NCI-H748 (cell line): ENCODE measurements around the gene EXOC4.
"Not testable (repeated sequence)": the region's sequence is repeated elsewhere in the genome, so short reads cannot be mapped to it uniquely, and the experiment has no call there.

ENCODE experiments used
- DNase-seq: peaks from one replicate; lab custom pipeline; 2025; ENCODE audit not compliant: unreplicated experiment; lab: John Stamatoyannopoulos, UW

EXOC4 gene

DNA sequence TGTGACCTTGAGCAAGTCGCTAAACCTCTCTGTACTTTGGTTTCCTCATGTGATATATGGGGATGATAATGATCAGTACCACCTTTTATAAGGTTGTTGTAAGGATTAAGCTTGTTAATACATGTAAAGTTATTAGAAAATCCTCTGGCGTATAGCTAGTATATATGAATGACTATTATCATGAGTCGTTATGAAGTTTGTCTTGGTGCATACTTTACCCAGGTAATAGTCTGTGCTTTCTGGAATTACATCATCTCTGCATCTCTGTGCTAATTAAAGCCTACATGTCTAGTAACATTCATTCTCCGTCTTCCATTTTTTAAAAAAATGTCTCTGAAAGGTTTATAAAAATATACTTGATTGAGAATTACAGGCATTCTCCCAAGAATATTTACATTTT, 524.8 kb downstream of the EXOC4 start:
- DNase-seq, result no peak

DNA sequence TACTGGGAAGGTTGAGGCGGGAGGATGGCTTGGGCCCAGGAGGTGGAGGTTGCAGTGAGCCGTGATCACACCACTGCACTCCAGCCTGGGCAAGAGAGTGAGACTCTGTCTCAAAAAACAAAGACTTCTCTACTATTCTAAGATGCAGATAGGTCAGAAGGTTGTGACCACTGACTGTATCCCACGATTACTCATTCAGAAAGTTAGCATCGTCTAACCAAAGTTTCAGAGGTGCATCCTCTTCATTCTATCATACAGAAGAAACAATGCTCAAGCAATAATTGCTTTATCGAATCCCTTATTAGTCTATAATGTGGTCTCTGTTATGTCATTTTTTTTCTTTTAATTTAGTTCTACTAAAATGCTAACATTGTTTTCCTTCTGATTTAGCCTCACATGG, 525.6 kb downstream of the EXOC4 start:
- DNase-seq, result no peak

DNA sequence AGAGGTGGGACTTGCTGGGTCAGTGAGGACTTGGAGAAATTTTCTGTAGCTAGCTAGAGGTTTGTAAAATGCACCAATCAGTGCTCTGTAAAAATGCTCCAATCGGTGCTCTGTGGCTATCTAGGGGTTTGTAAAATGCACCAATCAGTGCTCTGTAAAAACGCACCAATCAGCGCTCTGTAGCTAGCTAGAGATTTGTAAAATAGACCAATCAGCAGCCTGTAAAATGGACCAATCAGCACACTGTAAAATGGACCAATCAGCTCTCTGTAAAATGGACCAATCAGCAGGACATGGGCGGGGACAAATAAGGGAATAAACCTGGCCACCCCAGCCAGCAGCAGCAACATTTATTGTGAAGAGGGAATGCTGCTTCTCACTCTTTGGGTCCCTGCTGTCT, 526.7 kb downstream of the EXOC4 start:
- not testable (repeated sequence) for DNase-seq

DNA sequence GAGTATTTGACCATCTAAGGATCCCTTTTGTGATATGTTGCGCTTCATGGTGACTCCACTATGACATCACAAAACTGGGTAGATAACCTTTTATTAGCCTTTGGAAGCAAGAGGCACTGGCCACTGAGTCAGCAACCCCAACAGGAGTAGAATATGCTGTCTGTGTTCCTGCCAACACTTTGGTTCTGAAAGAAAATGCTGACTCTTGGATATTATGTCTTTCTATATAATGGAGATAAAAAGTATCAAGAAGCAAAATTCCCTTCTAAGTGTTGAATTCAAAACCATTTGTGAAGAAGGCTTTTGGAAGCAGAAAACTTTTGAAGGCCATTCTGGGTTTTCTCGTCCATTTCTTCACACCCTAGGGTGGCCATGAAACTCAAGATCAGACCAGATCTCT, 528.0 kb downstream of the EXOC4 start:
- no peak for DNase-seq

DNA sequence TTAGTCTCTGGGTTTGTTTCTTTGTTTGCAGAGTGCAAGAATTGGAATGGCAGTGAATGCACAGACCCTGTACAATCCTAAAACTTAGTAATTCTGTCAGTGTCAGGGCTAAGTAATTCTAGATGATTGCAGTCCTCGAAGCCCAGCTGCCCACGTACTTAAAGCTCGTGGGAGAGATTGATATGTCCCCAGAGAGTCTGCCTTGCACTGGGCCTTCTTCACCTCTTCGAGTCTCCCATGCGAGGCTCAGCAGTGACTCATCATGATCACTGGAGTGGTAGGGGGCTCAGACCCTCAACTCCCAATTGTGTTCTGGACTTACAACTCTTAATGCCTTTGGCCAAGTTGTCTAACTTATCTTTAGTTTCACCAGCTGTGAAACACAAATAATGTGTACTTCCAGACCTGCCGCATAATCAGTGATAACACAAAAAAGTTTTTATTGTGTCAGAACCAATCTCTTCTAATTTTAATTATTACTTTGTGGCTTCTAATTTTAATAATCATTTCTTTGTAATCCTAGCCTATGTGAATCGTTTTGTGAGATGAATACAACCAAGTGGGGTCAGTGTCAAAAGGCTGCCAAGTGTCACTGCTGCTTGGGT, 528.7 kb downstream of the EXOC4 start:
- no peak for DNase-seq

DNA sequence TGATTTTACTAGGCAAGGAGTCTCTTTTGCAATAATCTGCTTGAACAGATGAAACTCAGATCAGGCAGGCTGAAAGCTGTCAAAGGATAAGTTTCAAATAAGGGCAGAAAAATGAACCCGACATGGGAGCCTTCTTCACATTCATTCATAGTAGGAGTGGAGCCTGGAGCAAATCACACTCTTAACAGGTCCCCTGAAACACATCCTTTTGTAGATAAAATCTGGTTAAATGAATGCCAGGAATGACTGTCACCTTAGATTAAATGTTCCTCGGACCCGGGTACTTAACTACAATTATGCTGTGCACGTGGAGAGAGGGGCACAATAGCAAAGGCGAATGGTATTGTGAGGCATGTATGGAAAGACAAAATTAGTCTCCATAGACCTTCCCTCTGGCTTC, 529.6 kb downstream of the EXOC4 start:
- DNase-seq, result no peak

DNA sequence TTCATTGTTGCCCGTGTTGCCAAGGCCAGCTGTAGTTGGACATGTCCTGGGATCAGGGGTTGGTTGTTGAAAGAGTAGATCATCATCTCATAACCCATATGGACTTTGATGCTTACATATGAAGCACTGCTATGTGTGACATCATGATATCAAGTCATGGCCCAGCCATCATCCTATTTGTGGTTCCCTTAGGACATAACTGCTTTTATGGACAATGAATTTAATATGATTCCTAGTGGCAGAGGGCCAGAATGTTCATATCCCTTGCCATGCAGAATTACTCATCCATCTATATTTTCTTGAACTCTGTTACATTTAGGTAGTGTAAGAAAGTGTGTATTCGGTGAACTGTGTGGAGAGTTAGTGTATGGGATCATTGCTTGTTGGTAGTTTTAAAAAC, 530.4 kb downstream of the EXOC4 start:
- DNase-seq, result no peak

DNA sequence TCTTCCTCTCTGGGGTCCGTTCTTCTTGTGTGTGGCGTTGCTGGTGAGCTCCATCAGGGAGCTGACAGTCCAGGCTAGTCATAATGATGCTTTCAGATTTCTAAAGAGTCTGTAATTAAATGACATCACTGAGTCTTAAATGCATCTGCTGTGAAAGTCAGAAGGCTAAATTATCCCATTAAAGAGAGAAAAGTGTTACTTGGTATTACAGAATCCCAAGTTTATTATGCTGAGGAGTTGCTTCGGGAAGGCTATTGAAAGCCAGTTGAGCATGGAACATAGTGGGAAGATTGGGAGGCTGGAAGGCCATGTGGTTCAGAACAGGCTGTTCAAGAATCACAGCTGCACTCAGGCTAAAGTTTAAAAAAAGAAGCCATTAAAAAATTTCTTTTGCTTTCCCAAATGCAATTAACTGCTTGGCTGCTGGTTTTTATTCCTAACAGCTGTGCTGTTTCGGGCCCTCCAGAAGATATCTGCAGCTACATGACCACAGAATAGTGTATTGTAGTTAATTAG, 531.7 kb downstream of the EXOC4 start:
- no peak for DNase-seq

DNA sequence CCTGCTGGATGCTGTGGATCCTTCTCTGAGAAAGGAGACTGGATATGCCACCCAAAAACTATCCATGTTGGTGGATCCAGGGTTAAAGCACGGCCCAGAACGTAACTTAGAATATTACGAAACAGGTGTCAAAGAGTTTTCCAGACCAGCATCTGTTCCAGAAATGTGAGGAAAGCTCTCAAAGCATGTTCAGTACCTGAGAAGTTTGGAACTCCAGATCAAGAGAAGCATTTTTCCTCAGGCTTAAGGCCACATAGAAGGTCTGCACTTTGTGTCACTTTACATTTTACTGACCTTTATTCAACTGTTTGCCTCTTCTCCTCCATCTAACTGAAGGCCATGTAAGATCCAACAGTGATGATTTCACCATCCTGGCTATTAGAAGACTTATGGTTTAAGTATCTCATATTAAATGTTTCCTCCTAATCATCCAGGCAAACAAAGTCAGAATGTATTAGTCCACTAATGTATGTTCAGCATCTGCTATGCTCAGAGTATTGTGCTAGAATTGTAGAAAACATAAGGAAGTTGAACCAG, 533.6 kb downstream of the EXOC4 start:
- DNase-seq, result no peak

DNA sequence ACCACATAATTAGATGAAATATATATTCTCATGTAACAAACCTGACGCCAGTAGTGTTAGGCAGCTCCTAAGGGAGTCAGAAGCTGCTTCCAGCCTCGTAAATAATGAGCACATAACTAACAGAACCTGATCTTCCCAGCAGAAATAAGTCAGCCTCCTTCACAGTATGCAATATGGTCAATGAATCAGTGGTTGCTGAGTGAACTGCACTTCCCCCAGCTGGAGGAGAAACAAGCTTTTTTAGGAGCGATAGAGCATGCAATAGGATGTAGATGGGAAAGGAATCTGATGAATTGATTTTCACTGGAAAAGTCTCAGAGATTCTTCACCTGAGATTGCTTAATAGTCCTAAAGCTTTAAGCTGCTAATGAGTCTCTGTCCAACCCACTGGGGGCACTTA, 537.1 kb downstream of the EXOC4 start:
- no peak for DNase-seq

DNA sequence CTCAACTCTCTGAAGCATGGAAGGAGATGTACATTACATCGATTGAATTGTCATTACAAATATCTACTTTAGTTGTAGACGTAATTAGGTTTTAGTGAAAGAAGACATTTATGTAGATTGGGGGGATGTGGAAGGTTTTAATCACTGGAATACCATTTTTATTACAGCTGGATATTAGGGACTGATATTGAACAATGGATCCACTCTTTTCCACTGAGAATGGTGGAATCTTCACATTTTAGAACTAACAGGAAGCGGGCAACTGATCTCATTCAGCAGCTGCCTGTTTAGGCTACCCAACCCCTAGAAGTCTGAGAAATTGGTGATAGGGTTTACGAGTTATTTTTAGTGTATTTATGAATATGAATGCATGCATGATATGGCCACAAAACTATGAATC, 538.0 kb downstream of the EXOC4 start:
- no peak for DNase-seq

DNA sequence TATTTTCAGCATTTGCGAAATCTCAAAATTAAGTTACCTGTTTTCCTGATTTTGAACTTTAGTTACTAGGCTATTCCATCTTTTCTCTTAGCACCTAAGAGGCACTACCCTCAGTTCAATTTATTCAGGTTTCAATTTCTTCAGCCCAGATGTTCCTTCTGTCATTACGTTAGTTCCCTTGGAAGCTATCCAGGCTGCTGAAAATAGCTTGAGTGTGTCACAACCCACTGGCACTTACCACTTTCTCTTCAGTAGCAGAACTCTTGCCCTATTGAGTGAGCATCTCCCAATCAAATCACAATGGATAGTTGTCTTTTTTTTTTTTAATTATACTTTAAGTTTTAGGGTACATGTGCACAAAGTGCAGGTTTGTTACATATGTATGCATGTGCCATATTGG, 541.6 kb downstream of the EXOC4 start:
- DNase-seq, result peak; percentile 32

DNA sequence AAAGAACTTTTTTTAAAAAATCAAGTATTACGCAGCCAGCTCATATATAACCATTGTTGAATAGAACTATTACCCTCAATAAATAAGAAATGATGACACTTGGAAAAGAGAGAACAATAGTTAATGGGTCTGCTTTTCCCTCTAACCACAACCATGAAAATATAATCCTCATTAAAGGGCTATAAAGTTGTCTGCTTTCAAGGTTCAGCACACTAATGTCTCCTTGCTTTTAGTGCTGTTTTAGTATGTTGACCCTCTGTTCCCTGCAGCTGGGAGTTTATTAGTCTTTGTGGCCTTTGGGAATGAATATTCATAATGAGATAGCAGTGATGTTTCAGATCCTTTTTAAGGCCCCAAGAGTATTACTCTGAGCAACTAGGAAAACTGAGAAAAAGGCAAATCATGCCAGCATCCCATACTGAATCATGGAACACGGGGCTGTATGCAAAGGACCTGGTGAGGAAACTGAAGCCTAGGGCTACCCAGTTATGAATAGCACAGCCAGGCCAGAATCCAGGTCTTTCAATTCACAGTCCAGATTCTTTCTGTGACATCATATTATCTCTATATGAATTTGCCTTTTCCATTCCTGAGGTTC, 542.3 kb downstream of the EXOC4 start:
- peak; percentile 87 for DNase-seq

DNA sequence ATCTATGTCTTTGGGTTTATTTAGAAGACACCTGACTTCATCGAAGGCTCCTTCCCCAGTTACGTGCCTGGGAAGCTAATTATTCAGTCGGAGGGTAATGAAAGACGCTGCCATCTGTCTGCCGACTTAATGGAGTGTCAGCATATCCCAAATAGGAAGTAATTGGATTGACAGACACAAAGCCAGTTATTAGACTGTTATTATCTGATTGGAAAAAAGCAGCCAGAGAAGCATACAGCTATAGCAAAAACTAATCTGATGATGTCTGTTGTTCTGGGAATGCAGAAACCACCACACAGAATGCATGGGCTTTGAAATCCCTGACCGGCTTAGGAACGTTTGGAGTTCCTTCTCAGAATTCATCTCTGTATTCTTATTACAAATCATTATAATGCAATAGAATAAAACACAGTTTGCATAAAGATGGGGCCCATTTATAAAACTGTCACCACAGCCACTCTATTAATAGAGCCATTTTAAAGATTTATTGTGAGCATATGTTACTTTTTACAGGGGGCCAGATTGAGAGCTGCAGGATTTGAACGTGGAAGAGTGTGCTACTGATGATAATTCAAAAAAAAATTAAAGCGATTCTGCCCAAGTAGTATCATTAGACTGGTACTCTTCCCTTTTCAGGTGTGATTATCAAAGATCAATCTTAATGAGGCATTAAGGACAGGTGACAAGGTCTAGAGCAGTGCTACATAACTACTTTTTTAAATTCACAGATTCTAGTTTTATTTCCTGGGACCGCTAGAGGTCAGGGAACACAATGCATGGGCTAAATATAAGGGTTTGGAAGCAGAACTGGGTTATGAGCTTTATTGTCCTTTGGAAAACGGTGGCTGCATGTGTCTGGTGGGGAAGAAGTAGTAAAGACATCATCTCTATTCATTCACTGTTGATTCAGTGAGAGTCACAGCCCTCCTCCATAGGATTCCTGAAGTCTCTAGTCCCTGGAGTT, 544.2 kb downstream of the EXOC4 start:
- peak; percentile 27 for DNase-seq

DNA sequence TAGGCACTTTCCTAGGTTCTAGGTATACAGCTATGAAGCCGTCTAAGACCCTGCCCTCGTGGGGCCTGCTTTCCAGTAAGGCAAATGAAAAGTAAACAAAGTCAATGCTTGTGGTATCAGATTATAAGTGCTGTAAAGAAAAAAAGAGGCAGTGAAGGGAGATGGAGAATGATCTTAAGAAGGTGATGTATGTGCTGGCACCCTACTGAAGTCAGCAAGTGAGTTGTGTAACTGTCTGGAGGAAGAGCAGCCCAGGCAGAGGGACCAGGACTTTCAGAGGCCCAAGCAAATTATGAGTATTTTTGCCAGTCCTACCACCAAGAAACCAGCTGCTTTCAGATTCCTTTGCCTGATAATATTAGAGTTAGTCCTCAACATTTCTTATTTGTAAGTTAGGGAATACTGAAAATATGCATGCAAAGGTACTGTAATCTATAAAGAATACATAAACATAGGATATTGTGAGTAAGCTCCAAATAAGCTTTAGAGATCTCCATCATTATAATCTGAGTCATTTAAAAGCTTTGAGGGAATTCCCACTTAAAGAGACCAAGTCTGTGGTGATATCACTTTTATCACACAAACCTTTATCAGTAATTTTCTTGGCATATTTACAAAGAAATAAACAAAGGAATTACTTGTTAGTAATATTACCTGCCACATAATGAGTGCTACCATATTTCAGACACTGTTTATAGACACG, 545.1 kb downstream of the EXOC4 start:
- no peak for DNase-seq

DNA sequence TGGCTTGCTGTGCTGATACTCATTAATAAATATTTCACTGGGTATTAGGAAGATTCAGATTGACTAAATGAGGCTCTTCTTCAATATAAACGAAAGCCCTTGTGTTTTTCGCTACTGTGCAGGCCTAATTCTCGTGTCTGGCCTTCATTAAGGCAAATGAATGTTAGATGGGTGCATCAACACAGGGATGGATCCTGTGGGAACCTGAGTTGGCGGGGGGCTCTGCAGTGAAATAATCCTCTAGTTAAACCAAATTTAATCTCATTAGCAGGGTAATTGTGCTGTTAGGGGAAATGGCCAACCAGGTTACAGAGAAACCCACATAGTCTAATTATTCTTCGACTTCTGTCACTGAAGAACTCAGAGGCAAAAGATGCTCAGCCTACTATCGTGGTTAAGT, 548.5 kb downstream of the EXOC4 start:
- DNase-seq, result no peak

DNA sequence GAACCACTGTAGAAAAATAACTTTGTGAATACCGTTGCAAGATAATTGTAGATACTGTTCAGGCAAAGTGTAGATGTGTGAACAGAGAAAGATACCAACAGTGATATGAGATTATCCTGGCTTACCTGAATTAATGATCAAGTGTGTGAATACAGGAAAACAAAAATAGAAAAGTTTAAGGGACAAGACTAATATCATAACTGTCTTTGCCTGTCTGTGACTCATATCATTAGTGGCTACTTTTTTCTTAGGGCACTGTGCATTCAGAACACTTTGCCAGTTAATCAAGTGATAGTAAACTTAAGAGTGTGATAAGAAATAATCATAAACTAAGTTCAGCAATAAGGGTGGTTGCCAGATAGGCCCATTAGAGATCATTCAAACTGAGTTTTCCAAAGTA, 551.2 kb downstream of the EXOC4 start:
- DNase-seq, result no peak

DNA sequence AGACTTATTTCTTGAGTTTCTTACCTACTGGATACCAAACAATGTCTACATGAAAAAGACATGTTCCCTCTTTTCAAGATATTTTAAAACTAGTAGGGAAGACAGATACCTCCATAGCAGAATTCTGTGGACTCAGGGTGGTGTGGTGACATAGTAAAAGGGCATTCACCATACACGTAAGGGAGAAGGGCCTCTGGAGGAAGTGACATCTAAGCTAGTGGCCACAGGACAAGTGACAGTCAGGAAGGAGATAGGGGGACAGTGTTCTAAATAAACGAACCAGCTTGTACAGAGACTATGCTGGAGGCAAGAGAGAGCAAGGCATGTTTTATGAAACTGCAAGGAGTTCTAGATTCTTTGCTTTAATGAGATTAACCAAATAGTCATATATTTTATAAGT, 552.5 kb downstream of the EXOC4 start:
- DNase-seq, result no peak

DNA sequence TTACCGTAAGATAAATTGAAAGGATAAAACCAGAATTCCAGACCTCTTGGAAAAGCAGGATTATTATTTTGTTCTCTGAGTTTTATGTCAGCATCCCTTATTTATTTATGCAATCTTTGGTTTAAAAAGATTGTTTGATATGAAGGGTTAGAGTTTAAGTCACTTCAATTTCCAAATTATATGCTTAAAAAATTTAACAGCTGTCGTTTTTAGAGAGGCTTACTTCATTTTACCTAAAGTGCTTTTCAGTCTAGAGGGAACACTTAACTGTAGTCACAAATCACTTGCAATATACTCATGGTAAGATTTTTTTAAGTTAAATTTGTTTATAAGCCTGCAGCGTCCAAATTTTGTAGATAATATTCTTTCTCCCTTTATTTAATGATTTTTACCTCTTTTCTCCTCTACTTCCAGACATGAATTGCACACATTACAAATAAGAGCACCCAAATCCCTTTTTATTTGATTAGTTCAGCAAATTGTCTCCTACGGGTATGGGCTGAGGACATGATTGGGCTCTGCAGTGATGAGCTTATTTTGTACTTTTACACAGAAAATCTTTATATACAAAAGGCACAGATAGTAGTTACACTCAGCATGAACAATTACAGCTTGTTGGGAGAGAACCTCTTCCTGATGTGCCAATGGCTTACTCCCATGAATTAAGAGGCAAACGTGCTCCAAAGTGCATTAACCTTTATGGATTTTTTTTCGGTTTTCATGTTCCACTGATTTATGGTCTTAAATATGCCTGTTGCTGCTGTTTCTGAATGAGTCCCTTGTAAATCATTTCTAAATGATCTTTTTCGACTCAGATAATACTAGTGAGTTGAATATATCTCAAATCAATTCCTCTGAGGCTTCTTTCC, 555.0 kb downstream of the EXOC4 start:
- no peak for DNase-seq

DNA sequence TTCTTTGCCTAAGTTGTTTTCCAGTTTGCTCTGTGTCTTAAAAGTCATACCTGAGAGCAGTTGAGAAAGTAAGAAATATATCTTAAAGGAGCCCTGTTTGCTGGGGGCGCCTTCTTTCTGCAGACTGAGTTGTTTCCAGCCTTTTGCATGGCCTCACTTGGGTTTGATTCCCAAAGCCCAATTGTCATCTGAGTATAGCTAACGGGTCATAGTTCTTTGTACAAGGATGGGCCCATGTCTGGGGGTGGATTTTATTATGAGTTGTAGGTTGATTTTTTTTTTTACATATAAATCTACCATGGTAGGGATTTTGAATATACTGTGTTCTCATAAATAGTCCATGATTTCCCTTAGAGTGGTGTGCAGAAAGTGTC, 555.6 kb downstream of the EXOC4 start:
- DNase-seq, result no peak
